Activated T-cell treated with anti-CD3 and anti-CD28 coated beads, Interleukin-2, amount 50 U/mL, for 4 hours (primary cell): ENCODE results near the gene OR5D16. TPM values are rescaled to one million over a fixed set of nuclear protein-coding genes. Genes with fewer than 3 reads are reported as not detected.
"Not testable (repeated sequence)": the region's sequence is repeated elsewhere in the genome, so short reads cannot be mapped to it uniquely, and the experiment has no call there.

Experiments
- ATAC-seq, 2 donors: fragments of 200-7000 bp; cut with Tn5 transposase; one replicate each; pipeline ENCODE4 v1.10.0; 2021
- DNase-seq: peaks from one replicate; pipeline ENCODE4 v3.0.0-alpha.2; 2020
- H3K27me3 Mint-ChIP-seq: one replicate; pipeline ENCODE4 v1.8.0; 2021; ENCODE audit warnings: low read depth, mixed read lengths
- H3K36me3 Mint-ChIP-seq: one replicate; pipeline ENCODE4 v1.8.0; 2022; ENCODE audit warnings: mixed read lengths; ENCODE audit not compliant: insufficient read depth
- H3K4me1 Mint-ChIP-seq: one replicate; pipeline ENCODE4 v1.8.0; 2021; ENCODE audit warnings: low read depth, mixed read lengths
- H3K4me3 Mint-ChIP-seq: one replicate; pipeline ENCODE4 v1.8.0; 2021; ENCODE audit warnings: mild to moderate bottlenecking, moderate library complexity, mixed read lengths
- H3K9me3 Mint-ChIP-seq: one replicate; pipeline ENCODE4 v1.8.0; 2021; ENCODE audit warnings: mixed read lengths
- total RNA-seq, 3 donors: library from RNA; stranded (reverse); gene quantifications; one replicate each; pipeline ENCODE4 v1.2.1, GENCODE V29; 2021

The OR5D16 gene
- not detected for total RNA-seq

DNA sequence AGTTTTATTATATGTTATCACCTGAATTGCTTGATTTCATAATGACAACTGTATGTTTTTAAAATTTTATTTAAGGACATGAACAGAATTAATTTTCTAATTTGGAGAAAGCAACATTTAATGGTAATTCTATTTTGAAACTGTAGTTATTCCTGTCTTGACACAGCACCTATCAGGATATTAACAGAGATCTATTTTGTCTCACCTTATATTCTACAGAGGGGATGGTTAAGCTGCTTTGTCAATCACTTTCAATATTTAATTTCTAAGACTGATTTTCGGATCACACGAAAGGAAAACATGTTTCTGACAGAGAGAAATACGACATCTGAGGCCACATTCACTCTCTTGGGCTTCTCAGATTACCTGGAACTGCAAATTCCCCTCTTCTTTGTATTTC lies at the start of gene OR5D16:
Gene OR5D16 (plus strand): TSS at position 301 of the 400 bp plus-strand sequence. CDS start 0 bp downstream, at position 301.
- Mint-ChIP-seq H3K36me3 (no peaks in the 10 kb centered on the region), H3K4me1 (no peaks in the 10 kb centered on the region), H3K4me3 (no peak within 1 kb of the TSS), H3K27me3 (no peaks in the 10 kb centered on the region), H3K9me3 (peaks cover 16% of the 10 kb centered on the region)
- ATAC-seq (no peak), DNase-seq (no peak)

DNA sequence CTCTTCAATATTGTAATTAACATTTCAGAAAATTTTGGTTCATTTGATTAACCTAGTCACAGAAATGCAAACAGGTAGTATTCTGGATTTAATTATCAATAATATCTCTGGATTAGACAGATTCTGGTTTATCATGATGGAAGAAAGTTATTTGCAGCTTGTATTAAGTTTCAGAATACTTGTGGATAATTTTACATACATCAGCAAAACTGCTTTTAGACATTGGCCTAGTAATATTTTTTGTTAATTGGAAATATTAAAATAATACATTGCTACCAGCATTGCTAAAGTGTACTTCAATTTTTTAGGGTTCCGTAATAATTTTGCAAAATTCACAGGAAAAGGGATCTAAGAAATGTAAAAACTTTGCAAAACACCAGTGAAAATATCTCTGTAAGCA lies 46.9 kb upstream of the OR5D16 start:
- DNase-seq: no peak
- H3K27me3 Mint-ChIP-seq: no peaks in the 10 kb centered on the region
- no peaks in the 10 kb centered on the region for H3K4me1 Mint-ChIP-seq
- H3K36me3 Mint-ChIP-seq: no peaks in the 10 kb centered on the region
- no peak overlapping the region for H3K4me3 Mint-ChIP-seq
- peaks cover 26% of the 10 kb centered on the region for H3K9me3 Mint-ChIP-seq
- no peak for ATAC-seq

DNA sequence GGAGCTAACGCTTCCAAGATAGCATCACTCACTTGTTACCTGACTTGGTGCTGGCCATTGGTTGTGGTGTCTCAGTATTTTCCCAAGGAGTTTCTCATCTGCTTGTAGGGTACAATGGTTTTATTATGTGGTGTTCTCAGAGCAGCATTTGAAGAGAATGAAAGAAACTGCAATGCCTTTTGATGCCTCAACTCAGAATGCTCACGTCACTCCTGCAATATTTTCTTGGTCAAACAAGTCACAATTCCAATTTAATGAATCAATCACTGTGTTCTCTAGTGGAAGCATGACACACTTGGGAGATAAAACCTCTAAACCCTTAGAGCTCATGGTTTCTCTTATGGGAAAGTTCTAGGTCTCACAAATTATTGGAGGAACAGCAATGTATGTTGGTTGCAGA lies 45.2 kb upstream of the OR5D16 start:
- ATAC-seq: no peak
- no peak for DNase-seq

DNA sequence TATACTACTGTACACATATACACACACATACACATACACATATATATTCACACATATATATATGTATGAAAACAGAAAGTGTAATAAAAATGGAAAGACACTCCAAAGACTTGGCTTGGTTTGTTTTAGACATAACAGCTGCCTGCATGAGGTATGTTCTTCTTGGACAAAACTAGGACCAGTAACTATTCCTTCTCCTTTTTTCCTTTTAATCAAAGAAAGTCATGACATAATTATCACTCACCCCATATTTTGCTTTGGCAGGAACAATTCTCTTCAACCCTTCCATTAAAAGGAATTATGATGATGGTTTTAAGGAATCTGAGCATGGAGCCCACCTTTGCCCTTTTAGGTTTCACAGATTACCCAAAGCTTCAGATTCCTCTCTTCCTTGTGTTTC lies 43.3 kb upstream of the OR5D16 start, which contains the start of gene OR5D14:
Gene OR5D14 (plus strand): TSS at position 301 of the 400 bp plus-strand sequence. CDS start 0 bp downstream, at position 301.
- Mint-ChIP-seq H3K9me3 (peaks cover 24% of the 10 kb centered on the region), H3K4me3 (no peak within 1 kb of the TSS), H3K4me1 (no peaks in the 10 kb centered on the region), H3K36me3 (no peaks in the 10 kb centered on the region), H3K27me3 (no peaks in the 10 kb centered on the region)
- DNase-seq (no peak), ATAC-seq (no peak)

More for the DNA sequence above, 45.2 kb upstream of the OR5D16 start:
- H3K4me3 Mint-ChIP-seq: no peak overlapping the region
- no peaks in the 10 kb centered on the region for H3K27me3 Mint-ChIP-seq
- H3K9me3 Mint-ChIP-seq: peaks cover 19% of the 10 kb centered on the region
- no peaks in the 10 kb centered on the region for H3K36me3 Mint-ChIP-seq
- no peaks in the 10 kb centered on the region for H3K4me1 Mint-ChIP-seq

DNA sequence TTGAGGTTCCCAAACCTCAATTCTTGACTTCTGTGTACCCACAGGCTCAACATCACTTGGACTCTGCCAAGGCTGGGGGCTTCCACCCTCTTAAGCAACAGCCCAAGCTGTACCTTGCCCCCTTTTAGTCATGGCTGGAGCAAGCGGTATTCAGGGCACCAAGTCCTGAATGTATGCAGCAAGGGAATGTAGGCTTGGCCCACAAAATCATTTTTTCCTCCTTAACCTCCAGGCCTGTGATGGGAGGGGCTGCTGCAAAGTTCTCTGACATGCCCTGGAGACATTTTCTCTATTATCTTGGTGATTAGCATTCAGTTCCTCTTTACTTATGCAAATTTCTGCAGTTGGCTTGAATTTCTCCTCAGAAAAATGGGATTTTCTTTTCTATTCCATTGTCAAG lies 32.3 kb upstream of the OR5D16 start:
- no peaks in the 10 kb centered on the region for H3K4me1 Mint-ChIP-seq
- ATAC-seq (no peak), DNase-seq (no peak)
- no peaks in the 10 kb centered on the region for H3K36me3 Mint-ChIP-seq
- no peaks in the 10 kb centered on the region for H3K27me3 Mint-ChIP-seq
- H3K4me3 Mint-ChIP-seq: no peak overlapping the region
- peaks cover 28% of the 10 kb centered on the region for H3K9me3 Mint-ChIP-seq

DNA sequence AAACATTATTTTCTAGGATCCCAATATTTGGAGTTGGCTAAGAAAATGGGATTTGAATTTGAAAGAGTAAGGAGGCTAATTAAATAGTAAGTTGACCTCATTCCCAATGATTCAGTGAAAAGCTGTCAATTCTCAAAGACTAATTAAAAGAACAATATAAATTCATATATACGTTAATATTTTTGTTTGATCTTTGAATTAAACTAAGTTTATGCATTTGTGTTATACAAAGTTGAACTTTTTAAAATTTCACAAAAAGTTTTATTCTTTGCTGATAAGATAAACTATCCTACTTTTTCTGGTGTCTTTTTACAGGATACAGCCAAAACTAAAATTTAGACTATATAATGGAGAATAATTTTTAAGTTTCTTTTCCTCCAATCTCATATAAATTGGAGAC lies 27.5 kb upstream of the OR5D16 start, which contains the start of gene OR5L1:
Gene OR5L1 (plus strand): TSS at position 301 of the 400 bp plus-strand sequence. CDS start 100 bp downstream, outside the sequence.
- ATAC-seq: no peak
- Mint-ChIP-seq H3K9me3 (peaks cover 24% of the 10 kb centered on the region), H3K27me3 (no peaks in the 10 kb centered on the region), H3K4me1 (no peaks in the 10 kb centered on the region), H3K4me3 (no peak within 1 kb of the TSS), H3K36me3 (no peaks in the 10 kb centered on the region)
- no peak for DNase-seq

DNA sequence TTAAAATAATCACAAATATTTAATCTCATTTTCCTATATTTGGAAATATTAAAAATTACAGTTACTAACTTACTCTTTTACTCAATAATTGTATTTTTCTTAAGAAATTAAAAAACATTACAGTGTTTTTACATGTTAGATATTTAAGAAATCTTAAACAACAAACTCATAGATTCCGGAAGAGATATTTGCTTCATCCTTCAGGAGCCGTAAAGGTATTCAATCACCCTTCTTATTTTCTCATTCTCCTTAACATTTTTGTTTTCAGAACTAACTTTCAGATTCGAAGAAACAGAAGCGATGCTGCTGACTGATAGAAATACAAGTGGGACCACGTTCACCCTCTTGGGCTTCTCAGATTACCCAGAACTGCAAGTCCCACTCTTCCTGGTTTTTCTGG lies 19.2 kb upstream of the OR5D16 start, which contains the start of gene OR5D18:
Gene OR5D18 (plus strand): TSS at position 301 of the 400 bp plus-strand sequence. CDS start 0 bp downstream, at position 301.
- H3K27me3 Mint-ChIP-seq: no peaks in the 10 kb centered on the region
- no peak for DNase-seq
- ATAC-seq: no peak
- H3K4me1 Mint-ChIP-seq: no peaks in the 10 kb centered on the region
- no peaks in the 10 kb centered on the region for H3K36me3 Mint-ChIP-seq
- H3K4me3 Mint-ChIP-seq: no peak within 1 kb of the TSS
- H3K9me3 Mint-ChIP-seq: peaks cover 28% of the 10 kb centered on the region

DNA sequence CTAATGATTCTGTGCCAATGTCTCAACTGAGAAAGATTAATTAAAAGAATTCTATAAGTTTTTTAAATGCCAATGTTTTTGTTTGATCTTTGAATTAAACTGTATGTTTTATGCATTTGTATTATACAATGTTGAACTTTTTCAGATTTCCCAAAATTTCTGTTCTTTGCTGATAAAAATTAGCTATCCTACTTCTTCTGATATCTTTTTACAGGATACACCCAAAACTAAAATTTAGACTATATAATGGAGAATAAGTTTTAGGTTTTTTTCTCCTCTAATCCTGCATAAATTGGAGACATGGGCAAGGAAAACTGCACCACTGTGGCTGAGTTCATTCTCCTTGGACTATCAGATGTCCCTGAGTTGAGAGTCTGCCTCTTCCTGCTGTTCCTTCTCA lies 11.6 kb upstream of the OR5D16 start, which contains the start of gene OR5L2:
Gene OR5L2 (plus strand): TSS at position 301 of the 400 bp plus-strand sequence. CDS start 0 bp downstream, at position 301.
- no peak within 1 kb of the TSS for H3K4me3 Mint-ChIP-seq
- H3K36me3 Mint-ChIP-seq: no peaks in the 10 kb centered on the region
- DNase-seq (no peak), ATAC-seq (no peak)
- no peaks in the 10 kb centered on the region for H3K4me1 Mint-ChIP-seq
- H3K27me3 Mint-ChIP-seq: no peaks in the 10 kb centered on the region
- peaks cover 14% of the 10 kb centered on the region for H3K9me3 Mint-ChIP-seq

DNA sequence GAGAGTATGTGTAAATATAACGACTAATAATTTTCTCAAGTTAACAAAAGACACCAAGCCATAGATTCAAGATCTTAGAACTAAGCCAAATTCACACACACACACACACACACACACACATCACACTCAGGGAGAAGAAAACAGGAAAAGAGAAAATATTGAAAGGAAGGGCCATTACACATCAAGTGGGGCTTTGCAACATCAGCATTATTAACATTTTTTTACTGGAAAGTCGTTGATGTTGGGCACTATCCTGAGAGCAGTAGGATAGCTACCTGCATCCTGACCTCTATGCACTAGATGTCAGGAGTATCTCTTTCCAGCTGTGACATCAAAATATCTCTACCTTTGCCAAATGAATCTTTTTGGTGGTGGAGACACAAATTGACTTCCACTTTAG lies 8.9 kb downstream of the OR5D16 start:
- H3K36me3 Mint-ChIP-seq: no peaks in the 10 kb centered on the region
- H3K27me3 Mint-ChIP-seq: no peaks in the 10 kb centered on the region
- DNase-seq (no peak), ATAC-seq (no peak)
- no peaks in the 10 kb centered on the region for H3K4me1 Mint-ChIP-seq
- H3K9me3 Mint-ChIP-seq: peaks cover 16% of the 10 kb centered on the region
- no peak overlapping the region for H3K4me3 Mint-ChIP-seq

DNA sequence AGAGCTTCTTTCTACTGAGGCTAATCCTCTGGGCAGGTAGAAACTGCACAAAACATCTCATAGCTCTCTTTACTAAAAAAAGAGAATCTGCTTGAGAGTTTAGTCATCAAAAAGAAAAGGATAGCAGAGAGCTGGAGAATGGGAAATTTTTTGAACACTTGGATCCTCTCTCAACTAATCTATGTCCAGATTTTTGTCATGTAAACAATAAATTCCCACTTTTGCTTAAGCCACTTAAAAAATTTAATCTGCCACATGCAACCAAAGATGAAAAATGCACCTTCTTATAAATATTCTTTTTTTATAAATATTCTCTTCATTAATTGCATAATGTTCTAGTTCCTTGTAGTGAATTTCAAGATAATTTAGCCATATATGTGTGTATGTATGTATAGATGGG lies 10.5 kb downstream of the OR5D16 start:
- Mint-ChIP-seq H3K36me3 (no peaks in the 10 kb centered on the region), H3K9me3 (peaks cover 20% of the 10 kb centered on the region), H3K4me3 (no peak overlapping the region), H3K4me1 (no peaks in the 10 kb centered on the region), H3K27me3 (no peaks in the 10 kb centered on the region)
- DNase-seq: no peak
- no peak for ATAC-seq

DNA sequence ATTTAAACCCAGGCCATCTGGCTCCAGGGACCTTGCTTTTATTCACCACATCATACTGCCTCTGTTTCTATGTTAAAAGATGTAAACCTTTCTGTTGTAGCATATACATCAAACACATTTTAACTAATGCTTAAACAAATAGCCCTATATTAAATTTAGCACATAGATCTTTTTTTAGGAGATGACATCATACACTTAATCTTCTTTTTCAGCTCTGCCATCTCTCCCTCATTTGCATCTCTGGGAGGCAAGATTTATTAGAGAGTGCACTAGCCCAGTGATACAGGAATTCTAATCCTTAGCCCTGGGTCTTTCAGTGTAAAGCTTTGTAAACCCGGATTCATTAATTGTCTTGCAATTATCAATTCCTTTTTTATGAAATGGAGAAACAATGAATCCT lies 13.6 kb downstream of the OR5D16 start:
- H3K27me3 Mint-ChIP-seq: no peaks in the 10 kb centered on the region
- H3K36me3 Mint-ChIP-seq: no peaks in the 10 kb centered on the region
- peaks cover 20% of the 10 kb centered on the region for H3K9me3 Mint-ChIP-seq
- ATAC-seq (no peak), DNase-seq (no peak)
- H3K4me3 Mint-ChIP-seq: no peak overlapping the region
- H3K4me1 Mint-ChIP-seq: no peaks in the 10 kb centered on the region

DNA sequence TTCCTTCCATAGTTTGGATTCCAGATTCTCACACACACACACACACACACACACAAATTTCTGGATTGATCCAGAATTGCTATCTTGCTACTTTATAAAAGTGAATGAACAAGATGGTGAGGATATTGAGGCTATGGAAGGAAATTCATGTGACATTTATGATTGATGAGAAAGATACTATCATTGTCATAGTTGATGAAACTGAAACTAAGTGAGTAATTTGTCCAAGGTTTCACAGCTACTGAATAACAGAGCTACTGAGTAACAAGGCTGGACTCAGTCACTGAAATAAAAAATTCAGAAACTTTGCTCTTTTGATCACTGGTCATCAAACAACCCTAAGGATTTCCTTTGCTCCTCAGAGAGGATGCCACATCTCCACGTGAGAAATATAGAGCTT lies 16.2 kb downstream of the OR5D16 start:
- peaks cover 17% of the 10 kb centered on the region for H3K9me3 Mint-ChIP-seq
- H3K4me1 Mint-ChIP-seq: no peaks in the 10 kb centered on the region
- no peak overlapping the region for H3K4me3 Mint-ChIP-seq
- ATAC-seq: no peak
- no peaks in the 10 kb centered on the region for H3K27me3 Mint-ChIP-seq
- no peaks in the 10 kb centered on the region for H3K36me3 Mint-ChIP-seq
- no peak for DNase-seq

DNA sequence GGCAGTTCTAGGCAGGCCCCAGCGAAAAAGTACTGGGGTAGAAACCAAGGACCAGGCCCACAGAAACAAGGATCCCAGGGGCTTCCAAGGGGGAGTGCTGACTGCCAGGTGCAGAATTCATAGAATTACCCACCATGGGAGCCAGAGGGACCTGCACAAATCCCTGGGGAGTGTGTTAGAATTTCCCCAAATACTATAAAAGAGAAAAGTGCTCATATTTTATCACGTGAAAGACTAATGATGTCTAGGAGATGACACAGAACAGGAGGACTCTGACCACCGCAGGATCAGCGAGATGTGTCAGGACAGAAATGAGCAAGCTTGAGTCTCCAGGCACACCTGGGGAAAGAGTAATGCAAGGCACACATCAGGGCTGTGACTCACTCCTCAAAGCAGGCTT lies 28.8 kb downstream of the OR5D16 start:
- not testable (repeated sequence) for DNase-seq, H3K4me3 Mint-ChIP-seq, H3K27me3 Mint-ChIP-seq, H3K4me1 Mint-ChIP-seq, H3K36me3 Mint-ChIP-seq, ATAC-seq
- peaks cover 14% of the 10 kb centered on the region for H3K9me3 Mint-ChIP-seq

DNA sequence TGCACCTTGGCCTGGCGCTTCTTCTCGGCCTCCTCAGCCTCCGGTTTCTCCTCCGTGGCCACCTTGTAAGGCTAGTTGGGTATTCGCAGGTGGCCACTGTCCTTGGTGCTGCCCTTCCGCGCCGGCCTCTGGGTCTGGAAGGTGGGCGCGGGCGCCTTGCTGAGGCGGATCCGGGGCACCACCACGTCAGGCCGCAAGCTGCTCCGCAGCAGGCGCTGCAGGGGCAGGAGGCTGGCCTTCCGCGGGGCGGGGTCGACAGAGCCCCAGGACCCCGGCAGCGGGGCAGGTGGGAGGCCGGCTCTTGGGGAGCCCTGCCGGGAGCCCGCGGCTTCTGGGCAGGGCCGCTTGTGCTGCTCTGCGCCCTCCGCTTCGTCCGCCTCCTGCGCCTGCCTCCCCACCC lies 34.2 kb downstream of the OR5D16 start:
- not testable (repeated sequence) for H3K4me3 Mint-ChIP-seq, H3K4me1 Mint-ChIP-seq, H3K36me3 Mint-ChIP-seq, H3K27me3 Mint-ChIP-seq, ATAC-seq, DNase-seq, H3K9me3 Mint-ChIP-seq

DNA sequence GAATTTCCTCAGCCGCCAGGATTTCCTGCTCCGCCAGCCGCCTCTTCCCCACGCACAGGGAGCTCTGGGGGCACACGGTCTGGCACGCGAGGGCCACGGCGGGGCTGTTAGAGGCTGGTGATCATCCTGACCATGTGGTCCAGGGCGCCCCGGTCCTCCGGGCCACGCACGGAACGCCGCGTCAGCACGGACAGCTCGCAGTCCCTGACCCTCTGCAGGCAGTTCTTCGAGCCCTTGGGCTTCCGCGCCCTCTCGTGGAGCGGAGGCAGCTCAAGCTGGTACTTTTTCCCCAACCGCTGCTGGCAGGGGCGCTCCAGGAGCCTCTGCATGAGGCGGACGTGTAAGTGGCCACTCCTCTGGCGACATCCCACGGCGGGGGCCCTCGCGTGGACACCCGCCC lies 34.6 kb downstream of the OR5D16 start:
- not testable (repeated sequence) for H3K4me3 Mint-ChIP-seq, H3K9me3 Mint-ChIP-seq, H3K27me3 Mint-ChIP-seq, ATAC-seq, DNase-seq, H3K4me1 Mint-ChIP-seq, H3K36me3 Mint-ChIP-seq
